HepG2 (cell line): ENCODE measurements around the gene ZFPM1. TPM values are rescaled to one million over a fixed set of nuclear protein-coding genes. Genes with fewer than 3 reads are reported as not detected.
A peak's percentile ranks its signal among the peaks of the same experiment; 100 is the strongest.

Experiments used
- AGO2 ChIP-seq: fragments of 200-400 bp; formaldehyde crosslinking; optimal IDR thresholded peaks from 2 replicates; pipeline ENCODE3; 2017; ENCODE audit warnings: mild to moderate bottlenecking, low read depth, low read length, moderate library complexity
- ASH2L ChIP-seq: fragments of 300-600, 200-600 bp; sonication (generic); IDR thresholded peaks from 2 replicates; pipeline ENCODE4 v1.7.0; 2017; ENCODE audit warnings: low read depth, mild to moderate bottlenecking, moderate library complexity, mixed read lengths, low read length; ENCODE audit not compliant: insufficient read length
- EEA1 ChIP-seq: sonication (generic); formaldehyde crosslinking; IDR thresholded peaks from 2 replicates; pipeline ENCODE4 v1.5.1; 2020; ENCODE audit warnings: mild to moderate bottlenecking, missing genetic modification reagents, borderline replicate concordance
- KDM2A ChIP-seq: sonication (generic); formaldehyde crosslinking; IDR thresholded peaks from 2 replicates; pipeline ENCODE4 v1.4.0; 2020; ENCODE audit warnings: low read depth, missing genetic modification reagents, borderline replicate concordance
- KDM3A ChIP-seq: IDR thresholded peaks from 2 replicates; pipeline ENCODE4 v1.6.1; 2018; ENCODE audit warnings: low read depth, missing compliant biosample characterization
- KDM4B ChIP-seq: sonication (generic); formaldehyde crosslinking; IDR thresholded peaks from 2 replicates; pipeline ENCODE4 v1.4.0; 2020; ENCODE audit warnings: missing genetic modification reagents
- KDM5B ChIP-seq: sonication (generic); formaldehyde crosslinking; IDR thresholded peaks from 2 replicates; pipeline ENCODE4 v1.4.0; 2020; ENCODE audit warnings: missing genetic modification reagents, mild to moderate bottlenecking, borderline replicate concordance
- MAFG ChIP-seq: sonication (generic); formaldehyde crosslinking; IDR thresholded peaks from 2 replicates; pipeline ENCODE4 v1.5.1; 2020; ENCODE audit warnings: mild to moderate bottlenecking, missing genetic modification reagents
- MAX ChIP-seq: IDR thresholded peaks from 2 replicates; pipeline ENCODE4 v1.6.1; 2012; ENCODE audit warnings: inconsistent platforms
- MXD1 ChIP-seq: sonication (generic); formaldehyde crosslinking; IDR thresholded peaks from 2 replicates; pipeline ENCODE4 v1.4.0; 2020; ENCODE audit warnings: mild to moderate bottlenecking, missing genetic modification reagents
- NFKB2 ChIP-seq: sonication (generic); formaldehyde crosslinking; IDR thresholded peaks from 2 replicates; pipeline ENCODE4 v1.4.0; 2020; ENCODE audit warnings: missing genetic modification reagents, borderline replicate concordance
- PHB2 ChIP-seq: fragments of 450-650 bp; IDR thresholded peaks from 2 replicates; pipeline ENCODE4 v1.6.1; 2018; ENCODE audit not compliant: partially characterized antibody
- RBAK ChIP-seq: sonication (generic); formaldehyde crosslinking; IDR thresholded peaks from 2 replicates; pipeline ENCODE4 v1.5.1; 2020; ENCODE audit warnings: mild to moderate bottlenecking, missing genetic modification reagents
- SMARCE1 ChIP-seq: fragments of 450-650 bp; IDR thresholded peaks from 2 replicates; pipeline ENCODE4 v1.6.1; 2017; ENCODE audit warnings: borderline replicate concordance
- SP5 ChIP-seq: IDR thresholded peaks from 2 replicates; pipeline ENCODE4 v1.6.1; 2016; ENCODE audit warnings: low read depth, borderline replicate concordance
- SRF ChIP-seq: IDR thresholded peaks from 2 replicates; pipeline ENCODE4 v1.6.1; 2011; ENCODE audit warnings: mild to moderate bottlenecking, low read depth, low read length, moderate library complexity
- ZFP62 ChIP-seq: sonication (generic); formaldehyde crosslinking; IDR thresholded peaks from 2 replicates; pipeline ENCODE4 v1.4.0; 2020; ENCODE audit warnings: missing genetic modification reagents
- ZMYM3 ChIP-seq: sonication (generic); formaldehyde crosslinking; IDR thresholded peaks from 2 replicates; pipeline ENCODE4 v1.5.1; 2020; ENCODE audit warnings: mild to moderate bottlenecking, missing genetic modification reagents
- ZNF570 ChIP-seq: sonication (generic); formaldehyde crosslinking; IDR thresholded peaks from 2 replicates; pipeline ENCODE4 v1.4.0; 2020; ENCODE audit warnings: mild to moderate bottlenecking, missing genetic modification reagents, borderline replicate concordance
- polyA plus RNA-seq, 8 experiments: library from polyadenylated mRNA; depleted of rRNA in 3 of 8; stranded (reverse) in 7 of 8; unstranded in 1 of 8; fragments of >200 nt; fragmentation: Illumina TruSeq in 4 of 8; extraction: Trizol in 4 of 8; gene quantifications; 2 replicates each; pipeline versions ENCODE4 v1.2.1 to v1.2.3, GENCODE V29; 2011 to 2016; ENCODE audit warnings: low read depth in 4 of 8, missing spikeins in 1 of 8, mixed read lengths in 1 of 8; ENCODE audit not compliant: insufficient read depth in 1 of 8
- total RNA-seq, 5 experiments: library from RNA; depleted of rRNA; stranded (reverse); fragments of >200 nt; fragmentation: Illumina TruSeq; extraction: Trizol; gene quantifications; 2 replicates each; pipeline ENCODE4 v1.2.3, GENCODE V29; 2016; ENCODE audit warnings: low read depth in 1 of 5
- TF ChIP-seq, protein P1 (sequence below): sonication (generic); formaldehyde crosslinking; IDR thresholded peaks from 2 replicates; pipeline ENCODE4 v1.5.0; 2020; ENCODE audit warnings: missing genetic modification reagents
- TF ChIP-seq, protein P2 (sequence below): sonication (generic); formaldehyde crosslinking; IDR thresholded peaks from 2 replicates; pipeline ENCODE4 v1.9.0; 2021; ENCODE audit warnings: missing genetic modification reagents, mild to moderate bottlenecking, borderline replicate concordance
- TF ChIP-seq, protein P3 (sequence below): sonication (generic); formaldehyde crosslinking; IDR thresholded peaks from 2 replicates; pipeline ENCODE4 v1.4.0; 2020; ENCODE audit warnings: missing genetic modification reagents

Gene ZFPM1
- total and polyA plus RNA-seq, 2 of the 13 experiments (the other 11 are each of a cell fraction or from before 2014, with no cell fraction given) = 1.3 to 3.8 TPM

DNA sequence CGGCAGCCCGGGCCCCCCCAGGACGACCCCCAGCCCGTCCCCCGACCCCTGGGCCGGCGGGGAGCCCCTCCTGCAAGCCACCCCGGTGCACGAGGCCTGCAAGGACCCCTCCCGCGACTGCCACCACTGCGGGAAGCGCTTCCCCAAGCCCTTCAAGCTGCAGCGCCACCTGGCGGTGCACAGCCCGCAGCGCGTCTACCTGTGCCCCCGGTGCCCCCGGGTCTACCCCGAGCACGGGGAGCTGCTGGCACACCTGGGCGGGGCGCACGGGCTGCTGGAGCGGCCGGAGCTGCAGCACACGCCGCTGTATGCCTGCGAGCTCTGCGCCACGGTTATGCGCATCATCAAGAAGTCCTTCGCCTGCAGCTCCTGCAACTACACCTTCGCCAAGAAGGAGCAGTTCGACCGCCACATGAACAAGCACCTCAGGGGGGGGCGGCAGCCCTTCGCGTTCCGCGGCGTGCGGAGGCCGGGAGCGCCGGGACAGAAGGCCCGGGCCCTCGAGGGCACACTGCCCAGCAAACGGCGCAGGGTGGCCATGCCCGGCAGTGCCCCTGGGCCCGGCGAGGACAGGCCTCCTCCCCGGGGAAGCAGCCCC is 15.6 kb upstream of the ZFPM1 start (continued):
- TF ChIP-seq, protein P1, sequence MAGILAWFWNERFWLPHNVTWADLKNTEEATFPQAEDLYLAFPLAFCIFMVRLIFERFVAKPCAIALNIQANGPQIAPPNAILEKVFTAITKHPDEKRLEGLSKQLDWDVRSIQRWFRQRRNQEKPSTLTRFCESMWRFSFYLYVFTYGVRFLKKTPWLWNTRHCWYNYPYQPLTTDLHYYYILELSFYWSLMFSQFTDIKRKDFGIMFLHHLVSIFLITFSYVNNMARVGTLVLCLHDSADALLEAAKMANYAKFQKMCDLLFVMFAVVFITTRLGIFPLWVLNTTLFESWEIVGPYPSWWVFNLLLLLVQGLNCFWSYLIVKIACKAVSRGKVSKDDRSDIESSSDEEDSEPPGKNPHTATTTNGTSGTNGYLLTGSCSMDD (CRISPR knock-in tag) = 0 out of 2 replicates have a peak, but pooled peaks have one; percentile 36
- TF ChIP-seq NFKB2 (CRISPR knock-in tag) (no peak; the same call in 1 of the 2 replicates), ZFP62 (CRISPR knock-in tag) (no peak), AGO2 (no peak), EEA1 (CRISPR knock-in tag) (no peak), KDM2A (peak; percentile 60; the same call in 1 of the 2 replicates), SRF (no peak), RBAK (CRISPR knock-in tag) (no peak), SP5 (CRISPR knock-in tag) (no peak), MAFG (0 out of 2 replicates have a peak, but pooled peaks have one; percentile 24), KDM3A (CRISPR knock-in tag) (peak; percentile 64; the same call in 1 of the 2 replicates), KDM5B (CRISPR knock-in tag) (peak; percentile 60; the same call in 1 of the 2 replicates), KDM4B (CRISPR knock-in tag) (peak; percentile 60; the same call in 1 of the 2 replicates), SMARCE1 (no peak), MXD1 (CRISPR knock-in tag) (0 out of 2 replicates have a peak, but pooled peaks have one; percentile 18), ZMYM3 (CRISPR knock-in tag) (no peak), PHB2 (no peak), MAX (no peak), ZNF570 (CRISPR knock-in tag) (no peak), ASH2L (no peak)
- TF ChIP-seq, protein P2, sequence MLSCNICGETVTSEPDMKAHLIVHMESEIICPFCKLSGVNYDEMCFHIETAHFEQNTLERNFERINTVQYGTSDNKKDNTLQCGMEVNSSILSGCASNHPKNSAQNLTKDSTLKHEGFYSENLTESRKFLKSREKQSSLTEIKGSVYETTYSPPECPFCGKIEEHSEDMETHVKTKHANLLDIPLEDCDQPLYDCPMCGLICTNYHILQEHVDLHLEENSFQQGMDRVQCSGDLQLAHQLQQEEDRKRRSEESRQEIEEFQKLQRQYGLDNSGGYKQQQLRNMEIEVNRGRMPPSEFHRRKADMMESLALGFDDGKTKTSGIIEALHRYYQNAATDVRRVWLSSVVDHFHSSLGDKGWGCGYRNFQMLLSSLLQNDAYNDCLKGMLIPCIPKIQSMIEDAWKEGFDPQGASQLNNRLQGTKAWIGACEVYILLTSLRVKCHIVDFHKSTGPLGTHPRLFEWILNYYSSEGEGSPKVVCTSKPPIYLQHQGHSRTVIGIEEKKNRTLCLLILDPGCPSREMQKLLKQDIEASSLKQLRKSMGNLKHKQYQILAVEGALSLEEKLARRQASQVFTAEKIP (CRISPR knock-in tag) = no peak
- TF ChIP-seq, protein P3, sequence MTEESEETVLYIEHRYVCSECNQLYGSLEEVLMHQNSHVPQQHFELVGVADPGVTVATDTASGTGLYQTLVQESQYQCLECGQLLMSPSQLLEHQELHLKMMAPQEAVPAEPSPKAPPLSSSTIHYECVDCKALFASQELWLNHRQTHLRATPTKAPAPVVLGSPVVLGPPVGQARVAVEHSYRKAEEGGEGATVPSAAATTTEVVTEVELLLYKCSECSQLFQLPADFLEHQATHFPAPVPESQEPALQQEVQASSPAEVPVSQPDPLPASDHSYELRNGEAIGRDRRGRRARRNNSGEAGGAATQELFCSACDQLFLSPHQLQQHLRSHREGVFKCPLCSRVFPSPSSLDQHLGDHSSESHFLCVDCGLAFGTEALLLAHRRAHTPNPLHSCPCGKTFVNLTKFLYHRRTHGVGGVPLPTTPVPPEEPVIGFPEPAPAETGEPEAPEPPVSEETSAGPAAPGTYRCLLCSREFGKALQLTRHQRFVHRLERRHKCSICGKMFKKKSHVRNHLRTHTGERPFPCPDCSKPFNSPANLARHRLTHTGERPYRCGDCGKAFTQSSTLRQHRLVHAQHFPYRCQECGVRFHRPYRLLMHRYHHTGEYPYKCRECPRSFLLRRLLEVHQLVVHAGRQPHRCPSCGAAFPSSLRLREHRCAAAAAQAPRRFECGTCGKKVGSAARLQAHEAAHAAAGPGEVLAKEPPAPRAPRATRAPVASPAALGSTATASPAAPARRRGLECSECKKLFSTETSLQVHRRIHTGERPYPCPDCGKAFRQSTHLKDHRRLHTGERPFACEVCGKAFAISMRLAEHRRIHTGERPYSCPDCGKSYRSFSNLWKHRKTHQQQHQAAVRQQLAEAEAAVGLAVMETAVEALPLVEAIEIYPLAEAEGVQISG (CRISPR knock-in tag) = peak; percentile 79
